Skeletal muscle satellite cell (primary cell): ENCODE data around the gene HOXC12.

Source experiments
- H3K27me3 ChIP-seq: 2 replicates; pipeline ENCODE4 v1.7.0; 2013; ENCODE audit warnings: low read length; ENCODE audit not compliant: control insufficient read depth, insufficient read depth
- H3K36me3 ChIP-seq: 2 replicates; pipeline ENCODE4 v1.7.0; 2013; ENCODE audit warnings: mild to moderate bottlenecking, control low read depth, low read length; ENCODE audit not compliant: insufficient read depth
- H3K4me1 ChIP-seq: 2 replicates; pipeline ENCODE4 v1.7.0; 2013; ENCODE audit warnings: low read length; ENCODE audit not compliant: control insufficient read depth, insufficient read depth
- H3K4me2 ChIP-seq: 2 replicates; pipeline ENCODE4 v1.7.0; 2013; ENCODE audit warnings: mild to moderate bottlenecking, low read length
- H3K4me3 ChIP-seq: 2 replicates; pipeline ENCODE4 v1.7.0; 2013; ENCODE audit warnings: low read length
- H3K9ac ChIP-seq: 2 replicates; pipeline ENCODE4 v1.7.0; 2013; ENCODE audit warnings: mild to moderate bottlenecking, low read depth, low read length, moderate library complexity
- H3K9me3 ChIP-seq: replicated peaks from 2 replicates; pipeline ENCODE4 v1.7.0; 2013; ENCODE audit warnings: mild to moderate bottlenecking, control low read depth, low read length

The HOXC12 gene

GRCh38 chr12:53977596-53978445, 23.1 kb downstream of the HOXC12 start:
- Histone ChIP-seq H3K4me2 (peak overlapping the region; percentile 99), H3K9ac (peak overlapping the region; percentile 95), H3K4me1 (peaks cover 45% of the 10 kb centered on the region), H3K9me3 (no peaks in the 10 kb centered on the region), H3K36me3 (peaks cover 10% of the 10 kb centered on the region), H3K4me3 (peak overlapping the region; percentile 94), H3K27me3 (no peaks in the 10 kb centered on the region)

GRCh38 chr12:53978477-53979356, 24.0 kb downstream of the HOXC12 start:
- peak overlapping the region; percentile 99 for H3K4me2 ChIP-seq
- H3K4me3 ChIP-seq: peak overlapping the region; percentile 58
- no peaks in the 10 kb centered on the region for H3K27me3 ChIP-seq
- H3K36me3 ChIP-seq: peaks cover 10% of the 10 kb centered on the region
- H3K9me3 ChIP-seq: no peaks in the 10 kb centered on the region
- peak overlapping the region; percentile 98 for H3K9ac ChIP-seq
- H3K4me1 ChIP-seq: peaks cover 45% of the 10 kb centered on the region

DNA sequence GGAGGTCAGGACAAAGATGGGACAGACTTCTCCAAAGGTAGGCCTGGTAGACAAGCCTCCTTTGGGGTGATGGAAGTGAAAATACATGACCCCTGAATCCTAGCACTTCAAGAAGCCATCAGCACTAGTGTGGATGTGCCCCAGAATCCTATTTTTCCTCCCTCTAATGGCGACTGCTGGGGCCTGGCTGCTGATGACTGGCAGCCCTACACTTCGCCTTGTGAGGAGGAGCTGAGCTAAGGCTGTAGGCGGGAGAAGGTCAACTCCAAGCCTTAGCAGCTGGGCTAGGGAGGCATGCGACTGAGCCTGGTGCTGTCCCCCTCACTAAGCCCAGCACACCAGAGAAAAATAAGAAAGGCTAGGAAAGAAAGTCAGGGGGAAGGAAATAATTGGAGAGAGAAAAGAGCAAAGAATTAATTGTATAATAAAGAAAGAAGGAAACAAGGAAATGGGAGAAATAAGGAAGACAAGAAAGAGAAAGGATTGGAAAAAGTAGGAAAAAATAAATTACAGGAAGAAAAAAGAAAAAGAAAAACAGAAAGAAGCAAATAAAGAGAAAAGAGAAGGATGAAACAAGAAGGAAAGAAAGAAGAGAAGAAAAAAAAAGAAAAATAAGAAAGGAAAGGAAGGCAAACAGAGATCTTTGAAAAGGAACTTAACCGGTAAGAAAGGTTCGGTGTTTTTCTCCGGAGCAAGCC, 25.6 kb downstream of the HOXC12 start:
- Histone ChIP-seq H3K9ac (peak overlapping the region; percentile 98), H3K4me1 (peaks cover 45% of the 10 kb centered on the region), H3K4me2 (peak overlapping the region; percentile 99), H3K4me3 (peak overlapping the region; percentile 87), H3K27me3 (no peaks in the 10 kb centered on the region), H3K9me3 (no peaks in the 10 kb centered on the region), H3K36me3 (peaks cover 10% of the 10 kb centered on the region)

DNA sequence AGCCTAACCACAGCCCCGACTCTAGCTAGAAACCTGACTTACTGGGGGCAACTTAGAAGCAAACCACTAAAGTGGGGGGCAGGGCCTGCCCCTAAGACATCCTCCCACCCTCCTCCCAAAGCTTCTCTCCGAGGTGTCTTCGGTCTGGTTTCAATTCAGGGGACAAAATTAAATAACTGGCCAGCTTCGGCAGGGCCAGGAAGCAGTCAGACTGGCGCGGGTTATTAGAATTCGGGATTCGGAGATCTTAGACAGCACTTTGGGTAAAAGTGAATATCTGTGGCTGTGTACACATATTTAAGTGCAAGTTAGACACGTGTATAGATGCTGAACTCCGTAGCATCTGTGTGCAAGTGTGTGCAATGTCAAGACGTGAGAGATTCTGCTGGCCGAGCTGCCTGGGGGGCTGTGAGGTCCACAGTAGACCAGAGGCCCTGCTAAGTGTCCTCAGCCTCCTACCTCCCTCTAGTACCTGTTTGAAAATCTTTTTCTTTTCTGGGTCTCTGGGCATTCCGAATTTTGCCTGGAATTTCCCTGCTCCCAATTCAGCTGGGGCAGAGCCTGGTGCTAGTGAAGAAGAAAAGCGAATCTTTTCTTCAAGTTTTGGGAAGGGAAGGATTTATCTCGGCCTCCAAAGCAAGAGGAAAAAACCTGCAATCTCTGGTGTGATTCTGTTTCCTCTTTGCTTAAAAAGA, 26.2 kb downstream of the HOXC12 start:
- Histone ChIP-seq H3K9me3 (no peaks in the 10 kb centered on the region), H3K4me3 (peak overlapping the region; percentile 87), H3K4me2 (peak overlapping the region; percentile 99), H3K9ac (peak overlapping the region; percentile 98), H3K36me3 (peaks cover 4% of the 10 kb centered on the region), H3K27me3 (no peaks in the 10 kb centered on the region), H3K4me1 (peaks cover 42% of the 10 kb centered on the region)

GRCh38 chr12:53981634-53982565, 27.2 kb downstream of the HOXC12 start:
- Histone ChIP-seq H3K4me2 (peak overlapping the region; percentile 99), H3K27me3 (no peaks in the 10 kb centered on the region), H3K36me3 (no peaks in the 10 kb centered on the region), H3K4me1 (peaks cover 32% of the 10 kb centered on the region), H3K9me3 (no peaks in the 10 kb centered on the region), H3K4me3 (peak overlapping the region; percentile 87), H3K9ac (peak overlapping the region; percentile 98)

- Histone ChIP-seq H3K4me2 (peak overlapping the region; percentile 99), H3K4me3 (peak overlapping the region; percentile 87), H3K27me3 (no peaks in the 10 kb centered on the region), H3K36me3 (no peaks in the 10 kb centered on the region), H3K4me1 (peaks cover 31% of the 10 kb centered on the region), H3K9ac (peak overlapping the region; percentile 98), H3K9me3 (no peaks in the 10 kb centered on the region)
These were observed 28.2 kb downstream of the HOXC12 start for GRCh38 chr12:53982648-53983567.

- Histone ChIP-seq H3K27me3 (no peaks in the 10 kb centered on the region), H3K4me1 (peaks cover 32% of the 10 kb centered on the region), H3K36me3 (no peaks in the 10 kb centered on the region), H3K4me3 (peak overlapping the region; percentile 87), H3K9ac (peak overlapping the region; percentile 98), H3K4me2 (peak overlapping the region; percentile 99), H3K9me3 (no peaks in the 10 kb centered on the region)
These were observed 28.9 kb downstream of the HOXC12 start for GRCh38 chr12:53983568-53983949.

GRCh38 chr12:53983950-53984572, 29.4 kb downstream of the HOXC12 start:
- peak overlapping the region; percentile 98 for H3K9ac ChIP-seq
- peaks cover 31% of the 10 kb centered on the region for H3K4me1 ChIP-seq
- H3K4me2 ChIP-seq: peak overlapping the region; percentile 99
- H3K36me3 ChIP-seq: no peaks in the 10 kb centered on the region
- no peaks in the 10 kb centered on the region for H3K9me3 ChIP-seq
- peak overlapping the region; percentile 87 for H3K4me3 ChIP-seq
- H3K27me3 ChIP-seq: no peaks in the 10 kb centered on the region
